C4-2B (cell line): ENCODE results near the gene PPP2R2C.

Source experiments
- ZFX ChIP-seq: fragments of 450-650 bp; IDR thresholded peaks from 2 replicates; pipeline ENCODE4 v1.6.1; 2017
- TF ChIP-seq, protein P1 (sequence below): fragments of 450-650 bp; conservative IDR thresholded peaks from 2 replicates; pipeline ENCODE4 v1.5.1; 2017; ENCODE audit warnings: mild to moderate bottlenecking

DNA sequence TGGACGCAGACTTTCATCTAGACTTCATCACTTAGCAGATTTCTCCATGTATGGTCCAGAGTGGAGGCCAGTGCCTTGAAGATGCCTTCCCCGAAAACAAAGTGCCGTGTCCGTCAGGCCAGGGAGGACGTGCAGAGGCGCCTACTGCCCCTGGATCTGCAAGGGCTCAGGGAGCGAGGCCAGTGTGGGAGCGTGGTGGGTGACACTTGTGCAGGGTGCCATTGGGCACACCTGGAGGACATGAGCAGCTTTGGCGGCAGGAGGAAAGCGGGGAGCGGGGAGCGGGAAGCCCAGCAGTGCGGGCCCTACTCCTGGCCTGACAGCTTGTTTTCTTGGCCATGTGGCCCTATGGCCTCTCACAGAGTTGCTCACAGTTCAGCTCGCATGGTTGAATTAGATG is 176.9 kb downstream of the PPP2R2C start:
- TF ChIP-seq, protein P1, sequence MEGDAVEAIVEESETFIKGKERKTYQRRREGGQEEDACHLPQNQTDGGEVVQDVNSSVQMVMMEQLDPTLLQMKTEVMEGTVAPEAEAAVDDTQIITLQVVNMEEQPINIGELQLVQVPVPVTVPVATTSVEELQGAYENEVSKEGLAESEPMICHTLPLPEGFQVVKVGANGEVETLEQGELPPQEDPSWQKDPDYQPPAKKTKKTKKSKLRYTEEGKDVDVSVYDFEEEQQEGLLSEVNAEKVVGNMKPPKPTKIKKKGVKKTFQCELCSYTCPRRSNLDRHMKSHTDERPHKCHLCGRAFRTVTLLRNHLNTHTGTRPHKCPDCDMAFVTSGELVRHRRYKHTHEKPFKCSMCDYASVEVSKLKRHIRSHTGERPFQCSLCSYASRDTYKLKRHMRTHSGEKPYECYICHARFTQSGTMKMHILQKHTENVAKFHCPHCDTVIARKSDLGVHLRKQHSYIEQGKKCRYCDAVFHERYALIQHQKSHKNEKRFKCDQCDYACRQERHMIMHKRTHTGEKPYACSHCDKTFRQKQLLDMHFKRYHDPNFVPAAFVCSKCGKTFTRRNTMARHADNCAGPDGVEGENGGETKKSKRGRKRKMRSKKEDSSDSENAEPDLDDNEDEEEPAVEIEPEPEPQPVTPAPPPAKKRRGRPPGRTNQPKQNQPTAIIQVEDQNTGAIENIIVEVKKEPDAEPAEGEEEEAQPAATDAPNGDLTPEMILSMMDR, result no peak
- no peak for TF ChIP-seq ZFX
